Common myeloid progenitor, CD34-positive (primary cell): Measurements from ENCODE around the gene ARID3A.

Experiments used
- CTCF ChIA-PET: fragments of 350-600 bp; sonication (Branson Sonifier 250); formaldehyde crosslinking; loops from one replicate; lab custom pipeline; 2021; ENCODE audit warnings: antibody characterized with exemption; lab: Charles Lee
- POLR2A ChIA-PET: fragments of 350-600 bp; sonication (Branson Sonifier 250); formaldehyde crosslinking; loops from one replicate; lab custom pipeline; 2021; ENCODE audit warnings: antibody characterized with exemption; lab: Charles Lee
- DNase-seq, 3 donors: peaks; one replicate each; pipeline versions ENCODE4 v3.0.0 to v3.0.0-alpha.2; 2013
- H3K27ac ChIP-seq, 2 experiments: 1 replicate in 1 of 2; 2 replicates in 1 of 2; pipeline ENCODE4 v1.7.0; 2013; ENCODE audit warnings: inconsistent platforms in 2 of 2, low read length in 2 of 2, mild to moderate bottlenecking in 2 of 2, low read depth in 1 of 2, moderate library complexity in 1 of 2; ENCODE audit not compliant: severe bottlenecking in 2 of 2, insufficient read depth in 1 of 2, poor library complexity in 1 of 2
- H3K27me3 ChIP-seq, 5 experiments: replicated peaks in 2 of 5; 1 replicate in 3 of 5; 2 replicates in 2 of 5; pipeline versions ENCODE4 v1.6.1 to v1.7.0; 2013; ENCODE audit warnings: low read length in 4 of 5, mild to moderate bottlenecking in 2 of 5, moderate library complexity in 2 of 5, inconsistent platforms in 1 of 5; ENCODE audit not compliant: insufficient read depth in 5 of 5, control insufficient read depth in 4 of 5
- H3K36me3 ChIP-seq, 4 experiments: 1 replicate in 2 of 4; 2 replicates in 2 of 4; pipeline versions ENCODE4 v1.6.1 to v1.7.0; 2013; ENCODE audit warnings: low read length in 3 of 4, control low read depth in 1 of 4, mild to moderate bottlenecking in 1 of 4; ENCODE audit not compliant: control insufficient read depth in 4 of 4, insufficient read depth in 4 of 4
- H3K4me1 ChIP-seq, 4 experiments: 1 replicate in 3 of 4; 2 replicates in 1 of 4; pipeline versions ENCODE4 v1.6.1 to v1.7.1; 2013; ENCODE audit warnings: low read length in 3 of 4, mild to moderate bottlenecking in 3 of 4, control low read depth in 1 of 4, inconsistent platforms in 1 of 4, moderate library complexity in 1 of 4; ENCODE audit not compliant: control insufficient read depth in 4 of 4, insufficient read depth in 4 of 4; ENCODE audit errors: control extremely low read depth in 1 of 4
- H3K4me3 ChIP-seq, 7 experiments: 1 replicate in 4 of 7; 2 replicates in 3 of 7; pipeline versions ENCODE4 v1.5.1 to v1.7.0; 2013; ENCODE audit warnings: mild to moderate bottlenecking in 7 of 7, low read length in 6 of 7, moderate library complexity in 6 of 7, inconsistent platforms in 2 of 7, low read depth in 2 of 7, control low read depth in 1 of 7; ENCODE audit not compliant: insufficient read depth in 4 of 7, control insufficient read depth in 1 of 7; ENCODE audit errors: extremely low read depth in 1 of 7
- H3K9me3 ChIP-seq, 5 experiments: 1 replicate in 4 of 5; 2 replicates in 1 of 5; pipeline versions ENCODE4 v1.6.1 to v1.7.1; 2013; ENCODE audit warnings: low read length in 4 of 5, mild to moderate bottlenecking in 2 of 5, inconsistent platforms in 1 of 5, low read depth in 1 of 5, moderate library complexity in 1 of 5; ENCODE audit not compliant: control insufficient read depth in 4 of 5, insufficient read depth in 2 of 5; ENCODE audit errors: control extremely low read depth in 1 of 5
- WGBS: methylation state at CpG from one replicate; pipeline ENCODE4 v1.1.5; 2013; ENCODE audit not compliant: insufficient coverage; 5-methylcytosine and 5-hydroxymethylcytosine counted together

The ARID3A gene

GRCh38 chr19:962683-963400, 37.0 kb downstream of the ARID3A start:
- H3K4me3 ChIP-seq = no peak overlapping the region
- WGBS = 92% methylated on average over 21 of the region's 31 CpGs
- H3K36me3 ChIP-seq = peaks cover 5 to 71% (median 32%) of the 10 kb centered on the region in 4 experiments
- H3K27me3 ChIP-seq = no peaks in the 10 kb centered on the region
- peaks cover 0 to 24% (median 11%) of the 10 kb centered on the region in 4 experiments for H3K4me1 ChIP-seq
- peaks cover 0 to 4% (median 3%) of the 10 kb centered on the region in 5 experiments for H3K9me3 ChIP-seq
- CTCF ChIA-PET = interaction anchor here (0.6 to 1.7 kb wide), 5 partner anchors 9 to 47 kb away, joined by 3 to 5 read pairs (median 3); no protein-coding TSS in a partner anchor
- DNase-seq = no peak
- H3K27ac ChIP-seq = no peak overlapping the region
- POLR2A ChIA-PET = no interaction called here

- no peak for DNase-seq
- Histone ChIP-seq H3K36me3 (peaks cover 5 to 75% (median 35%) of the 10 kb centered on the region in 4 experiments), H3K27ac (no peak overlapping the region), H3K4me1 (peaks cover 0 to 24% (median 11%) of the 10 kb centered on the region in 4 experiments), H3K9me3 (peaks cover 0 to 4% (median 3%) of the 10 kb centered on the region in 5 experiments), H3K4me3 (no peak overlapping the region), H3K27me3 (no peaks in the 10 kb centered on the region)
- ChIA-PET CTCF (interaction anchor here (1.7 to 2.0 kb wide), 2 partner anchors 40 to 46 kb away, joined by 3 to 5 read pairs; no protein-coding TSS in a partner anchor), POLR2A (no interaction called here)
- WGBS = 79% methylated on average over 9 of the region's 11 CpGs
Measured at GRCh38 chr19:963486-963951, 37.7 kb downstream of the ARID3A start.

GRCh38 chr19:964116-964520, 38.3 kb downstream of the ARID3A start:
- WGBS = 95% methylated on average over 11 of the region's 16 CpGs
- no peak overlapping the region for H3K4me3 ChIP-seq
- H3K27ac ChIP-seq = no peak overlapping the region
- no peak for DNase-seq
- no peaks in the 10 kb centered on the region for H3K27me3 ChIP-seq
- POLR2A ChIA-PET = no interaction called here
- CTCF ChIA-PET = interaction anchor here (0.7 to 2.0 kb wide), 4 partner anchors 18 to 46 kb away, joined by 3 to 7 read pairs (median 4); partner anchors contain the start of gene WDR18
- H3K36me3 ChIP-seq = peaks cover 5 to 77% (median 34%) of the 10 kb centered on the region in 4 experiments
- H3K4me1 ChIP-seq = peaks cover 0 to 24% (median 11%) of the 10 kb centered on the region in 4 experiments
- peaks cover 0 to 4% (median 3%) of the 10 kb centered on the region in 5 experiments for H3K9me3 ChIP-seq

- POLR2A ChIA-PET = no interaction called here
Measured at GRCh38 chr19:964761-965694, 39.2 kb downstream of the ARID3A start.

GRCh38 chr19:966485-967088, 40.8 kb downstream of the ARID3A start:
- Histone ChIP-seq H3K9me3 (peaks cover 0 to 10% (median 9%) of the 10 kb centered on the region in 5 experiments), H3K4me3 (no peak overlapping the region), H3K27ac (no peak overlapping the region), H3K4me1 (peaks cover 0 to 15% (median 5%) of the 10 kb centered on the region in 4 experiments), H3K27me3 (no peaks in the 10 kb centered on the region), H3K36me3 (peaks cover 11 to 77% (median 46%) of the 10 kb centered on the region in 4 experiments)
- peak in 1 of 3 donors; percentile 22 for DNase-seq
- ChIA-PET CTCF (interaction anchor here (0.6 to 1.9 kb wide), 4 partner anchors 14 to 44 kb away, joined by 3 to 6 read pairs (median 3); no protein-coding TSS in a partner anchor), POLR2A (no interaction called here)
- 92% methylated on average over 14 of the region's 17 CpGs for WGBS

More at GRCh38 chr19:964761-965694, 39.2 kb downstream of the ARID3A start:
- peaks cover 0 to 4% (median 3%) of the 10 kb centered on the region in 5 experiments for H3K9me3 ChIP-seq
- peaks cover 5 to 74% (median 37%) of the 10 kb centered on the region in 4 experiments for H3K36me3 ChIP-seq
- no peak overlapping the region for H3K4me3 ChIP-seq
- peak; percentile 39 to 77 (median 55) for DNase-seq
- WGBS = 98% methylated on average over 19 of the region's 19 CpGs
- no peaks in the 10 kb centered on the region for H3K27me3 ChIP-seq
- CTCF ChIA-PET = interaction anchor here (0.5 to 2.0 kb wide), 4 partner anchors 17 to 194 kb away, joined by 3 to 7 read pairs (median 4); partner anchors contain the start of gene WDR18
- H3K4me1 ChIP-seq = peaks cover 0 to 24% (median 11%) of the 10 kb centered on the region in 4 experiments
- H3K27ac ChIP-seq = no peak overlapping the region

- Histone ChIP-seq H3K27ac (no peak overlapping the region), H3K4me1 (no peaks in the 10 kb centered on the region), H3K36me3 (peaks cover 6 to 56% (median 36%) of the 10 kb centered on the region in 4 experiments), H3K27me3 (no peaks in the 10 kb centered on the region), H3K4me3 (no peak overlapping the region), H3K9me3 (peaks cover 0 to 9% (median 6%) of the 10 kb centered on the region in 5 experiments)
- POLR2A ChIA-PET = no interaction called here
- peak in 2 of 3 donors; percentile 51 to 58 for DNase-seq
- CTCF ChIA-PET = interaction anchor here (0.6 to 2.8 kb wide), 8 partner anchors 9 to 107 kb away, joined by 3 to 17 read pairs (median 4); partner anchors contain the start of gene WDR18
- 96% methylated on average over 12 of the region's 14 CpGs for WGBS
Measured at GRCh38 chr19:970695-971094, 44.9 kb downstream of the ARID3A start.
